Activated T-helper 1 cell treated with anti-CD3 and anti-CD28 coated beads, Interleukin-2, amount 50 U/mL, for 16 hours (primary cell): Measurements from ENCODE around the gene ZFHX3.

Experiments
- DNase-seq, 2 donors: peaks; one replicate each; pipeline ENCODE4 v3.0.0-alpha.2; 2020; ENCODE audit warnings: low read depth in 1 of 2, low spot score in 1 of 2

ZFHX3 gene

DNA sequence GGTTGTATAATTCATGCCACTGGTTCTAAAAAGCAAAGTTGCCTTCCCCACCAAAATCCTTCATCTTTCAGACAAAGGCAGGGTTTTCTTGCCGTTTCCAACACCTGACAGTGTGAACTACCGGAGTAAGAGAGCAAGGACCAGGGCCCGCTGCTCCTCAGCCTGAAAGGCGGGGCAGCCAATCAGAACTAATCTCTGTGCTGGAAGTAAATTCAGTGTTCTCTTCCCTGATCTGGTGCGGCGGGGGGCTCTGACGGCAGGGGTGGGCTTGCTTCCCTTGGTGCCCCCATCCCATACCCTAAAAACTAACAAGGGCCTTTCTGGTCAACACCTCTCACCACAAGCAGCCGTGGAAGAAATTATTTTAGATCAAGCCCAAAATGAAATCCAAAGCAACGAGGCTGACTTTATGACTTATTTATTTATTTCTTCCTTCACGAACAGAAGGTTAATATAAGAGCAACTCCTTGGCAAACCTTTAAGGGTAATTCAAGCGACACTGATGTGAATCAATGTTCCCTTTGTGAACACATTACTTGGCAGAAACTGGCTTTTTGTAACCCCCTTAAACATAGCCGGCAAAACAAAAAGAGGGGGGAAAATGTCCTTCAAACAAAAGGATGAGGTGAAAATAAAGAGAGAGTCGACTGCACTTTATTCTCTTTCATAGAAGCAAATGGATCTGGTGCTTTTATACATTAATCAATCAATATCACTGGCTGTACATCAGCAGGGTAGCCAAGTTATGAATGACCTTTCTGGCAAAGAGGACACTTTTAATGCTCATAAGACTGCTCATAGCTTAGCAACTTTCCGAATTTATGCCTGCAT is 189.9 kb downstream of the ZFHX3 start:
- DNase-seq: no peak

DNA sequence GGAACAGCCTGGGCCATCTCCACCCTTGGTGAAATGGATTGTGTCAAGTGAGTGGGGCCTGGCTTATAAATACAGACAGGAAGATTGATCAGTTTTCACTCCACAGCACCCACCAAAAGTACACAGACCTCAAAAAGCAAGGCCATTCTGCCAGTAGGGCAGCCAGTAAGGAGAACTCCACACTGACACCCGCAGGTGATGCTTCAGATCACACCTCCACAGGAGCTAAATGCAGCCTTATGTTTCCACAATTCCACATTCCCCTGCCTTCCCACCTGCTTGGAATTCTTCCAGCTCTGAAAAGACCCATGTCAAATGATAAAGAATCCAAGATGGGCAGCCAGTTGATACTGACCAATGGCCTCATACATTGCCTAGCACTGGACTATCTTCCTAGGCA is 191.1 kb downstream of the ZFHX3 start:
- DNase-seq: no peak

DNA sequence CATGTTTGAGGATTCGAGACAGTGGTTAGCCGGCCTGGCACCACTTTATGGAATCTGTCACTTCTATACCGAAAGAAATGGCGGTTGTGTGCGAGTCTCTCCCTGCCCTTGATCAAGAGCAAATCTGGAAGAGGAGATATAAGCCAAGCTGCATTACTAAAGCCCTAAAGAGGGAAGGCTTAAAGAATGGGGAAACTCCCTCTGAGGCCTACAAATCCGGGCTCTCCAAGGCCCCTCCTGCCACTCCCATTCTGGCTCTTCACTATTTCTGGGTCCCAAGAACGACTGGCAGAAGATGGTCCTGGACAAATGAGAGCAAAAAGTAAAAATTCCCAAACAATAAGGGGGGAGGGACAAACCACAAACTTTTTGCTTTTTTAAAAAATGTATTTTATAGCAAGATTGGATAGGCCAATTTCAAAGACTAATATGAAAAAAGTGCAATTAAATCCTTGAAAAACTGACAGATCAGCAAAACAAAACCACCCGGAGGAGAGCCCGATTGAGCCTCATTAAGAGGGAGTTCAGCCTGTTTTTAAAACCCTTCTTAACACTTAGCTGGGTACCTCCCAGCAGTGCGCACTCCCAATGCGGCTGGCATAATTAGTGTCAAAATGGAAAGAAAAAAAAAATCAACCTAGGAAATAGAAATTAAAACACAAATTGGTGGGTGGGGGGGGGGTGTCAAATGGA is 193.5 kb downstream of the ZFHX3 start:
- no peak for DNase-seq

DNA sequence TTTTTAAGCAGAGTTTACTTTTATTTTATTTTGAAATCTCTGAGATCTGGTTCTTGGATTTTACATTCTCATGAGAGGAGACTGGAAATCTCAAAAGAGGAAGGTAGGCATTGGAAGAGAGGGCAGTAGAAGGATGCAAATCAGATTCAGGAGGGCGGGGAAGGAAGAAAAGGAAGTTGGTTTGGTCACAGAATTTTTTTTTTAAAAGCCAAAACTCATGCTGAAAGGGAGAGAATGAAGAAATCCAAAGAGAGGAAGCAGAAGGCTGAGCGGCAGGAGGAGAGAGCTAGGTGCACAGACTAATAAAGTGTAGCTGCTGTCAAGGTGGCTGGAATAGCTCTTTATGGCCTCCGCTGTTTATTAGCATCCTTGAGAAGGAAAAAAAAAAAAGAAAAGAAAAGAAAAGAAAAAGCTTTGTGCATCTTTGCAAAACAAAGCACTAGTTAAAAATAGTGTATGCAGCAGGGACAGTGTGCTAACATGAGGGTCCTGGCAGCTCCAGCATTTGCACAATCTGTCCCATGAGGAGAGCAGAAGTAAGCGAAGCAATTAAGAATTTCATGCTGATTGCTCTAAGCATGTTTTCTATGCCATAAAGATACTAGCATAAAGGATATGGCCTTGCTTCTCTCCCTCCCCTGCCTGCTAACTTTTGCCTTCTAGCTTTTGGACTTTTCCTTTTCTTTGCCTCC is 194.2 kb downstream of the ZFHX3 start:
- DNase-seq: no peak

DNA sequence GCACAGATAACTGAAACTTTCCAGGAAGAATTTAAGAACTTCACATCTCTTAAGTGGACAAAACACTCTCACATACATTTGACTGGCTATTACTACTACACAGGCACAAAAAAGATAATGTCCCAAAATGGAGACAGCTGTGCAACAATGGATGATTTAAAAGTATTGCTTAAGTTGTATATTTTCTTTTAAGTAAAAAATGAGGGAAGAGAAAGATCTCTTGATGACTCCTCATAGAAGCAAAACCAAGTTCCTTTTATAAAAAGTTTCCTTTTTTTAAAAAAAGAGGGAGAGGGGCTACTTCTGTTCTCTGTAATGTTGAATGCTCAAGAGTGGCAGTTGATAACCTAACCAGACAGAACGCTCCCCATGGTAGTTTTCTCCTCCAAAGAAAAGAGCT is 195.5 kb downstream of the ZFHX3 start:
- DNase-seq: no peak

DNA sequence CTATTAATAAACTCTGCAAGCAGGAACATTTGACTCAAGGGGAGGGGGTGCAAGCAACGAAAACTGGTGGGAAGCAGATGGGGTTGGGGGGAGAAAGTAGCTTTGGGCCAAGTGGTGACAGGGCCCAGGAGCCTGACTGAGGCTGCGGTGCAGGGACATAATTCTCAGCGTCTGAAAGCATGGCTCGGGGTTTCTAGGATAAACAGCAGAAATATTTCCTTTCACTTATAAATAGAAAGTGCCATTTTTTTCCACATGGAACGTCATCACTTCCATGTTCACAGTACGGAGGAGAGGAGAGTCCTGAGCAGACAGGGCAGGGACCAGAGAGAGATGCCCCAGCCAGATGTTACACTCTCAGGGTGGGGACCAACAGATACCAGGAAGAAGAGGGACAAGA is 197.1 kb downstream of the ZFHX3 start:
- DNase-seq: no peak

DNA sequence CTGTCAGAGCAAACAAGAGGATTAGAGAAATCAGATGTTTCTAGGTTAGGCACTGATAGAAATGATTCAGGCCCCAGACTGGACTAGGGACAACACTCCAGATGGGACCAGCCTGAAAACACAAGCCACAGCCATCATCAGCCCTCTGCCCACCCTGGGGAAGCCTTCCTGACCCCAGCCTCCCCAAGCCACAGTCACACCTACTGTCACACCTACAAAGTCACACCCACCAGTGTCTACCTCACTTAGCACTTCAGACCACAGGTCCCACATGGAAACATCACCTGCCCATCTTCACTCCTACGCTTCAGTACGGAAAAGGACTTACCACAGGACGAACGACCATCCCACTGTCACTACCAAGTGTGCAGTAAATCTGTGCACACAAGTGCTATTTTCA is 197.9 kb downstream of the ZFHX3 start:
- DNase-seq: no peak

DNA sequence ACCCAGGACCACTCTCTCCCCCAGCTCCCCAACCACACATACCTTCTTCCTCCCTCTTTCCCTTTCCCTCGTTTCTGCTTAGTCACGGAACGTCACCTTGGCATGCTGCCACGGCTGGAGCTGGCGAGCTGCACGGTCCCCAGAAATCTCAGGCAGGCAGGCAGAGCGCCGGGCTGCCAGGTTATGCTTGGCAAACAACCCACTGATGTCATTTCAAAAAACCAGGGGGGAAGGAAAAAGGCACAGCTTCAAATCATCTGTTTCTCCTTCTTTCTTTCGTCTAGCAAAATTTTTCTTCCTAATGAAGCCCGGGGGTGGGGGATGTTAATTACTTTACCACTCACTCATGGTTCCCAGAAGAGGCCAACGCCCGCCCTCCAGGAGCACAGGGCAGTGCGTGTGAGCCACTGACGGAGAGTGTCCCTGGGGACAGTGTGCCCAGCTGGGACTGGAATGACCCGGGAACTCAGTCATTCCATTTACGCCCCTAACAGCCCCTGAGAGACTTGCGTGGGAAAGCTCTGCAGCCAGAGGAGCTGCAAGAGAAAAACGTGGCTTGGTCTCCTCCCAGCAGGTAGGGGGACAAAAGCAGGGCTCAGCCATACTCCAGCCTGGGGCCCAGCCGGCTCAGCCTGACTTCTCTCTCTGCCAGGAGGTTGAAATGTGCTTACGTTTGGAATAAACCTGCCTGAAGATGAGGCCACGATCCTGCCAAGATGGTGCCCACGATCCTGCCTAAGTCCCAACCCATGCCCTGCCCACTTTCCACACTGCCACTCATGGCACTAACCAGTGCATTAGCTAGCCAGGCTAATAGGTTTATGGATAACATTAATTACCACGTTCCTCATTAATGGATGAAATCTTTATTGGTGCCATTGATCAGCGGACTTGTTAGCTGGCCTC is 198.9 kb downstream of the ZFHX3 start:
- DNase-seq: no peak

DNA sequence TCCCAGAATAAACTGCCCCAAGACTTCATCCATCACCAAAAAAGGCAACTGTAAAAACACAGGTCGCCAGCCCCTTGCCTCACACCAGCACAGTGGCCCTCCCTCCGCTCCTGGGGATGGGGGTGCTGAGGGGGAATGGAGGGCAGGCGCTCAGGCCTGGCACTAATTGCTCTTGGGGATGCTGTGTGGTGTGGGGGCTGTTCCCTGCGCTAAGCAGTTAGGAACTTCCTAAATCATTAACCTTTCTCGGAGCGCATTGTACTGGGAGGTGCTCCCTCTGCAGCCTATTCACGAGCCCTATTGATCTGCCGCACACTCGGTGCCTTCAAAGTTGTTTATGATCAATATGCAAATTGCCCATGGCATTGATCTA is 199.9 kb downstream of the ZFHX3 start:
- DNase-seq: no peak

DNA sequence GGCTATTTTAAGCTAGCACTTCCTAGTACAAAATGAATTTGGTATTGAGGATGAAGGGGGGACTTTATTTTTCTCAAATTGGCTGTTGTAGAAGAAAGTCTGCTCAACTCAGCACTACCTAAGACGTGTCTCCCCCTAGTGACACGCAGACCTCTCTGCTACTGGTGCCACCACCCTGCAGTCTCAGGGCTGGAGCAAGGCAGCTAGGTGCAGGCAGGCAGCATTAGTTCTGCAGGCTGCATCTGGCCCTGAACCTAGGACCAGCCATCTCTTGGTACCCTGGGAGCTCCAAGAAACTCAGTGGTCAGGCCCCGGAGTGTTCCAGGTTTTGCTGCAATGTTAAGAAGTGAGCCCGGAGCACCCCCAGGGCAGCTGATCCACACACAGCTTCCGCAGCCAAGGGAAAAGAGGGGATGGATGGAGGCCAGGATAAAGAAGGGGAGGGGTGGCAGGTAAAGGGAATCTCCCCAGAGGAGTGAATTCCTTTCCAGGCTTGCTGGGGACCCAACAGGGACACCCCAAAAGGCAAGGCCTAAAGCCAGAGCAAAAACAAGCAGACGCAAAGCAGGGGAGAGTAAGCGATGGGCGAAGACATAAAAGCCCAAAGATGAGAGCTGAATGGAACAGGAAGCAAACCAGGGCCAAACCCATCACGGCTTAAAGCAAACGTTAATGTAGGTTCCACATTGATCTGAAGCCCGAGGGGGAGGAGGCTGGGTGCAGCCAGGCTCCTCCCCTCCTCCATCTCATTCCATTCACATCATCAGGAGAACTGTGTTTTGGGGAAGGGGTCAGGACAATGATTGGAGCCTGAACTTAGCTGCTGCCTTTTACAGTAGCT is 200.5 kb downstream of the ZFHX3 start:
- DNase-seq: no peak

DNA sequence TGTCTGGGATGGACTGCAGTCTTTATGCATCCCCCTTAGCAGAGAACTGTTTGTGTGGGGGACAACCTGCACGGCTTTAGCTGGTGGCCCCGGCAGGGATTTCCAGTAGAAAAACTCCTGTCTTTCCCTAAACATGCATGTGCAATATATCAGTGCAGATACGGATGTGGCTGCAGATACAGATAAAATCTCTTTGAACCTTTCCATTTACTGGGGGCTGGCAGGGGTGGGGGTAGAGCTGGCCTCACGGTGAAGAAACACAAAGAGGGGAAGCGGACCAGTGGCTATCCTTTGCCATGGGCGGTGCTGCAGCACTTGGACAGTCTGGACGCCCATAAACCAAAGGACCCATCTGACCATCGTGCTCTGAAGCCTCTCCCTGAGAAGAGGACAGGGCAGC is 201.3 kb downstream of the ZFHX3 start:
- no peak for DNase-seq

DNA sequence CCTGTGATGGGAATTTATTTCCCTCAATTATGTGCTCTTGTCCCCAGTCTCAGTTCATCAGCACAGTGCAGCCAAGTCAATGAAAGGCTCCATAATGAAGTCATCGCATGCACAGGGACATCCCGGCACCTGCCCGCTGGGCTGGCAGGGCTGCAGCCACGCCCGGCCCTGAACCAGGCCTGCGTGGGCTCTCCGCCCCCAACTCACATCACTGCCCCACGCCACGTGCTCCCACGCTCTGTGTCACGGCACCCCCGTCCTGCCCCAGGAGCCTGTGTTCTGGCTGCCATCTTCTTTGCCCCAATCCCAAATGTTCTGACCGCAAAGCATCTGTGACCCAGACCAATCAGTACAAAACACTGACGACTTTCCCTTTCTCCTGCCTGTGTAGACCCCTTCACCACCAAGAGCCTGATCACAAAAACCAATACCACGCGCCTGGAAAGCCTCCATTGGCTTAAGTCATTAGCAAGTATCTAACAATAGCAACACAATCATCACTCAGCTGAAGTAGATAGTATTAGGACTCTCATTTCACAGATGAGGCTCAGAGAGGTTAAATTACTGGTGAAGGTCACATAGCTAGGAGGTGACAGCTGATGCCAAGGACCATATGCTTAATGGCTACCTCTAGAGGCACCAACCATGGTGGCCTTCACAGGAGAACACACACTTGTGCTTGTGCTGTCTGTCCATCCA is 202.5 kb downstream of the ZFHX3 start:
- DNase-seq: no peak

DNA sequence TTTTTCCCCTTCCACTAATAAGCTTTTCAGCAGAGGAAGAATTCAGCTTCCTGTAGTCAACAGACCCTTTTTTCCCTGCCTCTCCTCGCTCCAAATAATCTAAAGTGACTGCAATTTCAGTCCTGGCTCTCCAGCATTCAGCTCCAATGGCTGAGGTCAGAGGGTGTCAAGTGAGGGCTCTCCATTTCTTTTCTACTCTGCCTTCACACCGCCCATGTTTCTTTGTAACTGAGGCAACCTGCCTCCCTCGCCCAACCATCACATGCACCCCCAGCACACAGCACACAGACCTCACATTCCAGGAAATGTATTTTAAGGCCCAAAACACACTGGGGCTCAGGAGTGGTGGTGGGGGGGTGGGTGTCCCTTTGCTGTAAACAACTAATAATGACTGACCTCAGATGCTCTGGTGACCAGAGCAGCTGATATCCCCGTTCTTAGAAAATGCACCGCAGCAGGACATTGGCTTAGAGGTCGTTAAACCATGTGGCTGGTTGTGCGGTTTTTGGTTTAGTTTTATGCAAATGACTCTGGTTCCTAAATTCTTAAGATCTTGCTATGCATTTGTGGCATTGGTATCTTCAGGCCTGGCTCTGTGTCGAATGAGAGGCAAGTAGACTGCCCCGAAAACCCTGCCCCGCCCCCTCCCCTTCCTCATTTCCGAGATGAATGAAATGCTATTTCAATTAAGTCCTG is 203.6 kb downstream of the ZFHX3 start:
- no peak for DNase-seq

DNA sequence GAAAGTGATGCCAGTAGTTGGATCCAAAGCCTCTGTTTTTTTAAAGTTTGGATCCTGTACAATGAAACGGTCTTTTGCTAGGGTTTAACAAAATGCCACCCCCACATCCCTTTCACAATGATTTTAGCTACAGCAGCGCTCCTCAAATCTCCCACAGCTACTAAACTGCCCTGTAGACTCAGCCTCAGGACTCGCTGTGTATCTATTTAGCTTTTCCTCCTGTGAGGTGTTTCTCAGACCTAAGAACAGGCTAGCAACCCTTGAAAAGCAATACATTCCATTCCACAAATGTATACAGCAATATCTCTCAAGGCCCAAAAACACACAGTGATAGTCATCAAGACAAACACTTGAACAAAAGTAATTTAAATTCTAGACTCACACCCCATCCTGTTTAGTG is 206.4 kb downstream of the ZFHX3 start:
- DNase-seq: no peak

DNA sequence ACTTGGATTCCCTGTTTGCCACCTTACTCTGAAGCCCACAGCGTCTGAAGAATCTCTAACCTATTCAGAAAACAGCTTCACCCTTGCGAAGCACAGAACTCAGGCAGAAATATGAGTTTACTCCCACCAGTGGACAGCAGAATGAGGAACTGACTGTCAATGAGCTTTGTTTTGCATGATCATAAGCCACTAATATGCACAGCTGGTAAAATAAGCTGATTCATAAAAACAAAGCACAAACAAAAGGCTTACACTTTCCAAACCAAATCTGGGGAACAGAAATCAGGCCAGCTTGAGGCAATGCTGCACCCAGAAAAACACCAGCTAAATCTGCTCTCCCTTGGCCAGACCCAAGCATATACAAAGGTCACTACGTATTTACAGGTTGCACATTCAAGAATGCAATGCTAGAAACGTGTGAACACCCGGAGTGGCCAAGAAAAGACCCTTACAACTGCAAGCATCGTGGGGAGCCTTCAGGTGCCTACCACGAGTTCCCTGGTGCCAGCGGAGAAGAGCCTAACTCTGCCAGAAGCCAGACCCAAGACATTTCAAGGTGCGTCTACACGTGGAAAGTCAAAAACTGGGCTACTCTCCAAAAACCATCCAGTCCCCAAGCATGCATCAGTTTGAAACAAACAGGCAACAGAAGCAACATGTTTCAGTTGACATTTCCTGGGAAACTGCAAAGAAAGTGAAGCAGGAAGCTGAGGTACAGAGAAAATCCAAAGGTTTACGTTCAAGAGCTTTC is 207.1 kb downstream of the ZFHX3 start:
- no peak for DNase-seq

DNA sequence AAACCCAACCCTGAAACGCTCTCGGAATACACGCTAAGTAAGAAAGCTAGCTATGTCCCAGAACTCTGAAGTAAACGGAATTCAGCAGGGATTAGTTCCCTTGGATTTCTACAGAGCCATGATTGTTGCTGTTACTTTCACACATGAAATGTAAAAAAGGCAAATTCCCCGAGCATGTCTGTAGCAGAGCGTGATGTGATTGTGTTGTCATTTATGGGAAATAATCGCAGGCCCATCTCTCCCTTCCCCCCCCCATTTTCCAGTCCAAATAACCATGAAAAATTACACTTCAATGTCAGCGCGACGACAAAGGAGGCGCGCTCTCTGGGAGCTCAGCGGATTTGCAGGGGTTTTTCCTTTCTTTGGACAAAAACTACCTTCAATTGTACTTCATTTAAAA is 209.0 kb downstream of the ZFHX3 start:
- DNase-seq: no peak

DNA sequence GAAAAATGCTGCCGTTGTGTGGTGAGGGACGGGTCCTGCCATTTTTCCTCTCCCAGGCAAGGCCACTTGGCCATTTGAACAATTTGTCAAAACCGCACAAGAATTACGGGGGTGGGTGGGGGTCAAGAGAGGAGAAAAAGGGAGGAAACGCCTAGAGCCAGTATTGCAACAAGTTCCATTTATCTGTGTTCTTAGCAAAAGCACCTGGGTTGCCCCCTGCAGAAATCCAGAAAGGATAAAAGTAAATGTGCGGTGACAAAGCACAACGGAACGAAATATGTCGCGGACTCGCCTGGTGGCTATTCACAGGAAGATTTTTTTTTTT is 209.4 kb downstream of the ZFHX3 start:
- DNase-seq: no peak

DNA sequence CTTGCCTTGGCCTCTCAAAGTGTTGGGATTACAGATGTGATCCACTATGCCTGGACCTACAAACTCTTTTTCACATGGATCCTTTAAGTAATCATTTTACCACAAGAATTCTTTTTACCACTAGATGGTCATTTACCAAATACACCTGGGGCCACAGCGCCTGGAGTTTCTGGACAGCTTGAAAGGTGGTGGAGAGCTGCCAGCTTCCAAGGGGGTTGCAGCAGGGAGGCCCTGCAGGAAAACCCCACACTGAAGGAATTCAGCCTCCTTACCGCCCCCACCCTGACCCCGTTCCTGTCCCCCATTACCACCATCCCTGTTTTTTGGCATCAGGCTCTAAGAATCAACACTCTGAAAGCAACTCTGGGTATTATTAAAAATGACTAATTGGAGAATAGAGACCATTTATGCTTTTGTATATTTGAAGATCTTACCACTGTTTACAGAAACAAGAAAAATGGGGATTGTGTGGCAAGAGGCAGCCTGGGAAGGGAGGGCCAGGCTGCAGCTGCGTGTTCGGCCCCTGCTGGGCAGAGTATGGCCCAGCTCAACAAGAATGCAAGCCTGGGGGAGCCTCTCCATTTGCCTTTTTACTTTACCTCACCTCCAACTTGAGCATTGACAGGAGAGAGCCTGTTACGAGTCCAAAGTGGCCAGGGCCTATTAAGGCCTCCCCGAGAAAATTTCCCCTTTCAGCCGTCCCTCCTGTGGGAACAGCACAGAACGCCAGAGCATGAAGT is 209.9 kb downstream of the ZFHX3 start:
- no peak for DNase-seq
